MM.1S (cell line): ENCODE results near the gene HAND1.

Source experiments
- DNase-seq: peaks from one replicate; pipeline ENCODE4 v3.0.0-alpha.2; 2015
- H2AFZ ChIP-seq: fragments of 300-600 bp; sonication (generic); 2 replicates; pipeline ENCODE4 v1.6.0; 2016; ENCODE audit warnings: antibody characterized with exemption, low read length
- H3F3A ChIP-seq: fragments of 300-600 bp; sonication (generic); 2 replicates; pipeline ENCODE4 v1.6.1; 2016; ENCODE audit warnings: mild to moderate bottlenecking, antibody characterized with exemption, low read length, moderate library complexity, mixed read lengths; ENCODE audit not compliant: insufficient read depth
- H3K27ac ChIP-seq: fragments of 300-600 bp; sonication (generic); 2 replicates; pipeline ENCODE4 v1.5.1; 2016; ENCODE audit warnings: mild to moderate bottlenecking, low read length
- H3K27me3 ChIP-seq: fragments of 300-600 bp; sonication (generic); replicated peaks from 2 replicates; pipeline ENCODE4 v1.6.0; 2016; ENCODE audit warnings: low read length; ENCODE audit not compliant: insufficient read depth
- H3K36me3 ChIP-seq: fragments of 300-600 bp; sonication (generic); replicated peaks from 2 replicates; pipeline ENCODE4 v1.6.1; 2016; ENCODE audit warnings: mild to moderate bottlenecking, low read length, mixed read lengths; ENCODE audit not compliant: insufficient read depth
- H3K4me1 ChIP-seq: fragments of 300-600 bp; sonication (generic); 2 replicates; pipeline ENCODE4 v1.6.1; 2016; ENCODE audit warnings: low read length, mixed read lengths
- H3K4me2 ChIP-seq: fragments of 300-600 bp; sonication (generic); 2 replicates; pipeline ENCODE4 v1.6.0; 2016; ENCODE audit warnings: low read depth, low read length
- H3K4me3 ChIP-seq: fragments of 300-600 bp; sonication (generic); 2 replicates; pipeline ENCODE4 v1.5.1; 2016; ENCODE audit warnings: low read length, mixed read lengths
- H3K79me2 ChIP-seq: fragments of 300-600 bp; sonication (generic); 2 replicates; pipeline ENCODE4 v1.6.1; 2016; ENCODE audit warnings: mixed run types, low read length, mixed read lengths
- H3K9ac ChIP-seq: fragments of 300-600 bp; sonication (generic); 2 replicates; pipeline ENCODE4 v1.6.1; 2016; ENCODE audit warnings: low read length, mixed read lengths
- H3K9me2 ChIP-seq: fragments of 300-600 bp; sonication (generic); replicated peaks from 2 replicates; pipeline ENCODE4 v1.6.1; 2016; ENCODE audit warnings: mild to moderate bottlenecking, low read length, mixed read lengths; ENCODE audit not compliant: insufficient read depth
- H3K9me3 ChIP-seq: fragments of 300-600 bp; sonication (generic); replicated peaks from 2 replicates; pipeline ENCODE4 v1.6.1; 2016; ENCODE audit warnings: mild to moderate bottlenecking, low read length, mixed read lengths; ENCODE audit not compliant: insufficient read depth
- H4K20me1 ChIP-seq: fragments of 300-600 bp; sonication (generic); 2 replicates; pipeline ENCODE4 v1.6.1; 2016; ENCODE audit warnings: mild to moderate bottlenecking, low read length, moderate library complexity, mixed read lengths; ENCODE audit not compliant: insufficient read depth
- CTCF ChIP-seq: fragments of 300-600 bp; sonication (generic); IDR thresholded peaks from 2 replicates; pipeline ENCODE4 v1.5.1; 2016; ENCODE audit warnings: antibody characterized with exemption, low read length, mixed read lengths
- EZH2 ChIP-seq: fragments of 300-600 bp; sonication (generic); optimal IDR thresholded peaks from 2 replicates; pipeline ENCODE3; 2017; ENCODE audit warnings: low read depth, mild to moderate bottlenecking, antibody characterized with exemption, low read length, mixed read lengths
- EZH2phosphoT487 ChIP-seq: fragments of 300-600 bp; sonication (generic); IDR thresholded peaks from 2 replicates; pipeline ENCODE4 v1.6.1; 2018; ENCODE audit warnings: antibody characterized with exemption, low read length

Gene HAND1

GRCh38 chr5:154485096-154485491 is 7.1 kb upstream of the HAND1 start:
- Histone ChIP-seq H3K36me3 (no peaks in the 10 kb centered on the region), H3K4me2 (no peak overlapping the region), H3K9ac (no peak overlapping the region), H3F3A (no peaks in the 10 kb centered on the region), H3K27me3 (peaks cover 30% of the 10 kb centered on the region), H3K9me2 (no peaks in the 10 kb centered on the region), H3K4me1 (0 out of 2 replicates have a peak, but pooled peaks cover 4% of the 10 kb centered on the region), H3K27ac (no peak overlapping the region), H3K79me2 (no peaks in the 10 kb centered on the region), H2AFZ (no peak overlapping the region), H3K4me3 (no peak overlapping the region), H3K9me3 (no peaks in the 10 kb centered on the region), H4K20me1 (no peaks in the 10 kb centered on the region)
- TF ChIP-seq EZH2phosphoT487 (no peak), EZH2 (no peak), CTCF (no peak)
- no peak for DNase-seq

GRCh38 chr5:154484393-154485095 is 6.5 kb upstream of the HAND1 start:
- H3K79me2 ChIP-seq, result no peaks in the 10 kb centered on the region
- H2AFZ ChIP-seq, result no peak overlapping the region
- H3K9ac ChIP-seq, result no peak overlapping the region
- no peak overlapping the region for H3K4me2 ChIP-seq
- no peaks in the 10 kb centered on the region for H3K36me3 ChIP-seq
- H3K4me3 ChIP-seq, result no peak overlapping the region
- no peaks in the 10 kb centered on the region for H3F3A ChIP-seq
- 0 out of 2 replicates have a peak, but pooled peaks cover 4% of the 10 kb centered on the region for H3K4me1 ChIP-seq
- no peak for DNase-seq
- H3K27me3 ChIP-seq, result peaks cover 35% of the 10 kb centered on the region
- H3K9me2 ChIP-seq, result no peaks in the 10 kb centered on the region
- H3K27ac ChIP-seq, result no peak overlapping the region
- H3K9me3 ChIP-seq, result no peaks in the 10 kb centered on the region
- no peaks in the 10 kb centered on the region for H4K20me1 ChIP-seq
- TF ChIP-seq CTCF, result no peak

GRCh38 chr5:154483654-154484392 is 5.8 kb upstream of the HAND1 start:
- no peaks in the 10 kb centered on the region for H4K20me1 ChIP-seq
- DNase-seq, result no peak
- H3K27ac ChIP-seq, result no peak overlapping the region
- 0 out of 2 replicates have a peak, but pooled peaks cover 4% of the 10 kb centered on the region for H3K4me1 ChIP-seq
- H3K9ac ChIP-seq, result no peak overlapping the region
- H3K9me2 ChIP-seq, result no peaks in the 10 kb centered on the region
- no peak overlapping the region for H3K4me2 ChIP-seq
- H3K27me3 ChIP-seq, result peaks cover 42% of the 10 kb centered on the region
- H3K9me3 ChIP-seq, result no peaks in the 10 kb centered on the region
- H3K79me2 ChIP-seq, result no peaks in the 10 kb centered on the region
- H3K36me3 ChIP-seq, result no peaks in the 10 kb centered on the region
- no peak overlapping the region for H2AFZ ChIP-seq
- TF ChIP-seq EZH2 (no peak), CTCF (no peak), EZH2phosphoT487 (no peak)
- no peaks in the 10 kb centered on the region for H3F3A ChIP-seq
- no peak overlapping the region for H3K4me3 ChIP-seq
